Breast epithelium (tissue), 4 donors: ENCODE data around the gene GALNT2. TPM values are rescaled to one million over a fixed set of nuclear protein-coding genes. Genes with fewer than 3 reads are reported as not detected.

Source experiments
- DNase-seq, 2 donors: peaks; one replicate each; pipeline ENCODE4 v3.0.0-alpha.2; 2019; ENCODE audit warnings: low spot score in 2 of 2
- H3K27ac ChIP-seq, 2 donors: fragments of 200-600 bp; sonication (generic) in 1 of 2; one replicate each; pipeline ENCODE4 v1.5.1; 2016 to 2019; ENCODE audit warnings: mild to moderate bottlenecking in 1 of 2
- H3K27me3 ChIP-seq, 2 donors: fragments of 200-600 bp; sonication (generic) in 1 of 2; one replicate each; pipeline versions ENCODE4 v1.5.1 to v1.6.0; 2017 to 2019; ENCODE audit warnings: control low read depth in 1 of 2, mild to moderate bottlenecking in 1 of 2
- H3K36me3 ChIP-seq: fragments of 200-600 bp; one replicate; pipeline ENCODE4 v1.5.1; 2019
- H3K4me1 ChIP-seq, 2 donors: fragments of 200-600 bp; sonication (generic); one replicate each; pipeline ENCODE4 v1.5.1; 2016 to 2019; ENCODE audit warnings: control low read depth in 1 of 2
- H3K4me3 ChIP-seq, 3 donors: fragments of 200-600 bp; sonication (generic); 1 replicate in 2 of 3; 2 replicates in 1 of 3; pipeline ENCODE4 v1.5.1; 2016 to 2019; ENCODE audit warnings: mild to moderate bottlenecking in 3 of 3, moderate library complexity in 2 of 3
- H3K9me3 ChIP-seq, 2 donors: fragments of 200-600 bp; sonication (generic) in 1 of 2; one replicate each; pipeline ENCODE4 v1.5.1; 2016 to 2019; ENCODE audit warnings: control low read depth in 1 of 2
- POLR2A ChIP-seq: fragments of 450-650 bp; IDR thresholded peaks from one replicate; pipeline ENCODE4 v1.6.1; 2016; ENCODE audit warnings: antibody characterized with exemption, mild to moderate bottlenecking, moderate library complexity
- POLR2AphosphoS5 ChIP-seq, 3 donors: sonication (generic); formaldehyde crosslinking; IDR thresholded peaks; one replicate each; pipeline ENCODE4 v1.6.1; 2017; ENCODE audit warnings: antibody characterized with exemption in 3 of 3
- intact Hi-C: fragments of 100-400 bp; cut with DNase I; formaldehyde crosslinking; loops from one replicate; pipeline ENCODE4 v1.15.1; 2023; ENCODE audit warnings: low total_unique reads
- total RNA-seq, 3 donors: library from RNA; depleted of rRNA; stranded (reverse); fragments of >200 nt; gene quantifications; one replicate each; pipeline ENCODE4 v1.1.0, GENCODE V29; 2016
- TF ChIP-seq, protein P1 (sequence below), 3 donors: fragments of 450-650 bp; IDR thresholded peaks; one replicate each; pipeline ENCODE4 v1.5.1; 2016 to 2017; ENCODE audit warnings: antibody characterized with exemption in 3 of 3, mild to moderate bottlenecking in 3 of 3, moderate library complexity in 3 of 3

GALNT2 gene
- total RNA-seq, 3 donors from 2014 or later, result 27.4 to 53.0 (median 42.6) TPM

GRCh38 chr1:230074270-230074669, 7.2 kb downstream of the GALNT2 start:
- no peak overlapping the region for H3K27ac ChIP-seq
- intact Hi-C loops, result no loop called here
- TF ChIP-seq, protein P1, sequence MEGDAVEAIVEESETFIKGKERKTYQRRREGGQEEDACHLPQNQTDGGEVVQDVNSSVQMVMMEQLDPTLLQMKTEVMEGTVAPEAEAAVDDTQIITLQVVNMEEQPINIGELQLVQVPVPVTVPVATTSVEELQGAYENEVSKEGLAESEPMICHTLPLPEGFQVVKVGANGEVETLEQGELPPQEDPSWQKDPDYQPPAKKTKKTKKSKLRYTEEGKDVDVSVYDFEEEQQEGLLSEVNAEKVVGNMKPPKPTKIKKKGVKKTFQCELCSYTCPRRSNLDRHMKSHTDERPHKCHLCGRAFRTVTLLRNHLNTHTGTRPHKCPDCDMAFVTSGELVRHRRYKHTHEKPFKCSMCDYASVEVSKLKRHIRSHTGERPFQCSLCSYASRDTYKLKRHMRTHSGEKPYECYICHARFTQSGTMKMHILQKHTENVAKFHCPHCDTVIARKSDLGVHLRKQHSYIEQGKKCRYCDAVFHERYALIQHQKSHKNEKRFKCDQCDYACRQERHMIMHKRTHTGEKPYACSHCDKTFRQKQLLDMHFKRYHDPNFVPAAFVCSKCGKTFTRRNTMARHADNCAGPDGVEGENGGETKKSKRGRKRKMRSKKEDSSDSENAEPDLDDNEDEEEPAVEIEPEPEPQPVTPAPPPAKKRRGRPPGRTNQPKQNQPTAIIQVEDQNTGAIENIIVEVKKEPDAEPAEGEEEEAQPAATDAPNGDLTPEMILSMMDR (IDR thresholded peaks at IDR 0.05), result no peak
- TF ChIP-seq POLR2AphosphoS5 (IDR thresholded peaks at IDR 0.05) (no peak), POLR2A (no peak)
- no peaks in the 10 kb centered on the region for H3K4me1 ChIP-seq
- H3K36me3 ChIP-seq, result no peaks in the 10 kb centered on the region
- H3K27me3 ChIP-seq, result no peaks in the 10 kb centered on the region
- no peak for DNase-seq
- H3K4me3 ChIP-seq, result no peak overlapping the region
- H3K9me3 ChIP-seq, result no peaks in the 10 kb centered on the region

- Histone ChIP-seq H3K27ac (no peak overlapping the region), H3K9me3 (no peaks in the 10 kb centered on the region), H3K27me3 (no peaks in the 10 kb centered on the region), H3K4me1 (no peaks in the 10 kb centered on the region), H3K4me3 (no peak overlapping the region), H3K36me3 (no peaks in the 10 kb centered on the region)
- TF ChIP-seq, protein P1 (IDR thresholded peaks at IDR 0.05), result no peak
- no peak for TF ChIP-seq POLR2AphosphoS5 (IDR thresholded peaks at IDR 0.05)
- no peak for TF ChIP-seq POLR2A
- DNase-seq, result no peak
- intact Hi-C loops, result no loop called here
These were observed 7.7 kb downstream of the GALNT2 start for GRCh38 chr1:230074762-230075161.

GRCh38 chr1:230076121-230076520, 9.1 kb downstream of the GALNT2 start:
- Histone ChIP-seq H3K4me3 (no peak overlapping the region), H3K27ac (no peak overlapping the region), H3K27me3 (no peaks in the 10 kb centered on the region), H3K36me3 (no peaks in the 10 kb centered on the region), H3K9me3 (no peaks in the 10 kb centered on the region), H3K4me1 (no peaks in the 10 kb centered on the region)
- DNase-seq, result no peak
- intact Hi-C loops, result no loop called here
- TF ChIP-seq POLR2A (no peak), POLR2AphosphoS5 (IDR thresholded peaks at IDR 0.05) (no peak)
- TF ChIP-seq, protein P1 (IDR thresholded peaks at IDR 0.05), result no peak

- Histone ChIP-seq H3K27ac (no peak overlapping the region), H3K4me1 (no peaks in the 10 kb centered on the region), H3K9me3 (no peaks in the 10 kb centered on the region), H3K36me3 (no peaks in the 10 kb centered on the region), H3K4me3 (no peak overlapping the region), H3K27me3 (no peaks in the 10 kb centered on the region)
- no peak for TF ChIP-seq POLR2AphosphoS5 (IDR thresholded peaks at IDR 0.05)
- TF ChIP-seq, protein P1 (IDR thresholded peaks at IDR 0.05), result no peak
- TF ChIP-seq POLR2A, result no peak
- intact Hi-C loops, result no loop called here
- no peak for DNase-seq
These were observed 10.0 kb downstream of the GALNT2 start for GRCh38 chr1:230077011-230077410.

GRCh38 chr1:230077436-230078213, 10.6 kb downstream of the GALNT2 start:
- intact Hi-C loops, result no loop called here
- Histone ChIP-seq H3K27ac (no peak overlapping the region), H3K4me3 (no peak overlapping the region), H3K36me3 (no peaks in the 10 kb centered on the region), H3K4me1 (no peaks in the 10 kb centered on the region), H3K9me3 (no peaks in the 10 kb centered on the region), H3K27me3 (no peaks in the 10 kb centered on the region)
- TF ChIP-seq POLR2A, result no peak
- TF ChIP-seq, protein P1 (IDR thresholded peaks at IDR 0.05), result no peak
- no peak for TF ChIP-seq POLR2AphosphoS5 (IDR thresholded peaks at IDR 0.05)
- no peak for DNase-seq
